ENCODE data around the gene CCDC124. TPM values are rescaled to one million over a fixed set of nuclear protein-coding genes. Genes with fewer than 3 reads are reported as not detected.

The CCDC124 gene
- total and polyA plus RNA-seq, 4 donors = 15.8 to 59.3 (median 32.1) TPM

DNA sequence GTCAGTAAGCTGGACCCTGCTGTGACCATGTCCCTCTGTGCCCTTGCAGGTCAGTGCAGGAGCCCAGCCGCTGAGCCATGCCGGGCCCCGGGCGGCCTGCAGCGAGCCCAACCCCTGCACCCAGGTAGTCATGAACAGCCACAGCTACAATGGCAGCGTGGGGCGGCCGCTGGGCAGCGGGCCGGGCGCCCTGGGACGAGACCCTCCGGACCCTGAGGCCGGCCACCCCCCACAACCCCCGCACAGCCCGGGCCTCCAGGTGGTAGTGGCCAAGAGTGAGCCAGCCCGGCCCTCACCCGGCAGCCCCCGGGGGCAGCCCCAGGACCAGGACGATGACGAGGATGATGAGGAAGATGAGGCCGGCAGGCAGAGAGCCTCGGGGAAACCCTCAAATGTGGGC is 40.9 kb downstream of the CCDC124 start (continued):
- TF ChIP-seq, protein P1, sequence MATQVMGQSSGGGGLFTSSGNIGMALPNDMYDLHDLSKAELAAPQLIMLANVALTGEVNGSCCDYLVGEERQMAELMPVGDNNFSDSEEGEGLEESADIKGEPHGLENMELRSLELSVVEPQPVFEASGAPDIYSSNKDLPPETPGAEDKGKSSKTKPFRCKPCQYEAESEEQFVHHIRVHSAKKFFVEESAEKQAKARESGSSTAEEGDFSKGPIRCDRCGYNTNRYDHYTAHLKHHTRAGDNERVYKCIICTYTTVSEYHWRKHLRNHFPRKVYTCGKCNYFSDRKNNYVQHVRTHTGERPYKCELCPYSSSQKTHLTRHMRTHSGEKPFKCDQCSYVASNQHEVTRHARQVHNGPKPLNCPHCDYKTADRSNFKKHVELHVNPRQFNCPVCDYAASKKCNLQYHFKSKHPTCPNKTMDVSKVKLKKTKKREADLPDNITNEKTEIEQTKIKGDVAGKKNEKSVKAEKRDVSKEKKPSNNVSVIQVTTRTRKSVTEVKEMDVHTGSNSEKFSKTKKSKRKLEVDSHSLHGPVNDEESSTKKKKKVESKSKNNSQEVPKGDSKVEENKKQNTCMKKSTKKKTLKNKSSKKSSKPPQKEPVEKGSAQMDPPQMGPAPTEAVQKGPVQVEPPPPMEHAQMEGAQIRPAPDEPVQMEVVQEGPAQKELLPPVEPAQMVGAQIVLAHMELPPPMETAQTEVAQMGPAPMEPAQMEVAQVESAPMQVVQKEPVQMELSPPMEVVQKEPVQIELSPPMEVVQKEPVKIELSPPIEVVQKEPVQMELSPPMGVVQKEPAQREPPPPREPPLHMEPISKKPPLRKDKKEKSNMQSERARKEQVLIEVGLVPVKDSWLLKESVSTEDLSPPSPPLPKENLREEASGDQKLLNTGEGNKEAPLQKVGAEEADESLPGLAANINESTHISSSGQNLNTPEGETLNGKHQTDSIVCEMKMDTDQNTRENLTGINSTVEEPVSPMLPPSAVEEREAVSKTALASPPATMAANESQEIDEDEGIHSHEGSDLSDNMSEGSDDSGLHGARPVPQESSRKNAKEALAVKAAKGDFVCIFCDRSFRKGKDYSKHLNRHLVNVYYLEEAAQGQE (IDR thresholded peaks at IDR 0.05) = no peak
- TF ChIP-seq NR2F2 (IDR thresholded peaks at IDR 0.05) = no peak
- no peak for TF ChIP-seq RAD21 (IDR thresholded peaks at IDR 0.05)
- TF ChIP-seq EGR1 (IDR thresholded peaks at IDR 0.05; ENCODE audit: low read depth in 2 of 2) = no peak
- no peak for TF ChIP-seq HNF4A (conservative IDR thresholded peaks at IDR 0.05)
- TF ChIP-seq, protein P2, sequence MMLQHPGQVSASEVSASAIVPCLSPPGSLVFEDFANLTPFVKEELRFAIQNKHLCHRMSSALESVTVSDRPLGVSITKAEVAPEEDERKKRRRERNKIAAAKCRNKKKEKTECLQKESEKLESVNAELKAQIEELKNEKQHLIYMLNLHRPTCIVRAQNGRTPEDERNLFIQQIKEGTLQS (IDR thresholded peaks at IDR 0.05) = no peak

DNA sequence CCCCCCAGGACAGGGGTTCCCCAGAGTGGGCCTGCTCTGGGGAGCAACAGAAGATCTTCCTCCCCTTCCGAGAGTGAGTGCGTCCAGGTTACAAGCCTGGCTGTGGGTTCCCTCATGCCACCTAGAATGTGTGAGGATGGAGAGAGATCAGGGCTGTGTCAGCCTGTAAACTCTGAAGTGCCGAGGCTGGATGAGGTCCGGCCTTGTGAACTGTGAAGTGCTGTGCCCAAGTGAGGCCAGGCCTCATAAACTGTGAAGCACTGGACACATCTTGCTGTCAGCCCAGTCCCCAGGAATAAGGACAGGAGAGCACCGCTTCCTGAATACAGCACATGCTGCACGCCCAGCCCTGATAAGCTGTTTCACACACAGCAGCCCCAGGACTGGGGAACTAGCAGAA is 41.7 kb downstream of the CCDC124 start:
- TF ChIP-seq TAF1 (conservative IDR thresholded peaks at IDR 0.05) (no peak), SP1 (IDR thresholded peaks at IDR 0.05) (no peak), YY1 (IDR thresholded peaks at IDR 0.05) (no peak), HNF4G (IDR thresholded peaks at IDR 0.05) (no peak), EGR1 (IDR thresholded peaks at IDR 0.05; ENCODE audit: low read depth in 2 of 2) (no peak), JUND (IDR thresholded peaks at IDR 0.05) (no peak), NR2F2 (IDR thresholded peaks at IDR 0.05) (no peak), FOXA2 (IDR thresholded peaks at IDR 0.05) (no peak), RXRA (IDR thresholded peaks at IDR 0.05) (no peak), GABPA (IDR thresholded peaks at IDR 0.05 in 1 of 2, conservative IDR thresholded peaks at IDR 0.05 in 1 of 2) (no peak), HNF4A (conservative IDR thresholded peaks at IDR 0.05) (no peak)
- TF ChIP-seq, protein P2 (IDR thresholded peaks at IDR 0.05) = no peak
- TF ChIP-seq, protein P3, sequence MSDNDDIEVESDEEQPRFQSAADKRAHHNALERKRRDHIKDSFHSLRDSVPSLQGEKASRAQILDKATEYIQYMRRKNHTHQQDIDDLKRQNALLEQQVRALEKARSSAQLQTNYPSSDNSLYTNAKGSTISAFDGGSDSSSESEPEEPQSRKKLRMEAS (IDR thresholded peaks at IDR 0.05) = no peak
- TF ChIP-seq, protein P1 (IDR thresholded peaks at IDR 0.05) = no peak
- Histone ChIP-seq H3K4me1 (ENCODE audit: control insufficient read depth in 4 of 4, insufficient read depth in 4 of 4, low read length in 3 of 4) (no peaks in the 10 kb centered on the region), H3K27ac (ENCODE audit: low read depth in 1 of 2, low read length in 2 of 2) (no peak overlapping the region), H3K9me3 (ENCODE audit: control insufficient read depth in 4 of 4, low read length in 3 of 4) (no peaks in the 10 kb centered on the region), H3K27me3 (ENCODE audit: control insufficient read depth in 4 of 4, insufficient read depth in 4 of 4, low read length in 3 of 4) (peaks cover 0 to 2% (median 0%) of the 10 kb centered on the region in 4 donors), H3K9ac (ENCODE audit: low read depth in 1 of 2, low read length in 2 of 2) (no peak overlapping the region), H3K36me3 (ENCODE audit: control insufficient read depth in 4 of 4, insufficient read depth in 3 of 4, low read depth in 1 of 4, low read length in 3 of 4) (no peaks in the 10 kb centered on the region), H3K4me3 (ENCODE audit: low read depth in 1 of 3, low read length in 3 of 3) (no peak overlapping the region)
- WGBS = 93% methylated on average over 6 of the region's 6 CpGs
- DNase-seq (ENCODE audit: low spot score) = no peak

Measured in liver (tissue), 9 donors.